Bronchial epithelial cell (primary cell): ENCODE results near the gene SH3YL1. TPM values are rescaled to one million over a fixed set of nuclear protein-coding genes. Genes with fewer than 3 reads are reported as not detected.

ENCODE experiments used
- DNase-seq: peaks from one replicate; pipeline ENCODE4 v3.0.0-alpha.2; 2010; ENCODE audit warnings: low read depth
- FAIRE-seq: peaks from 2 replicates; lab custom pipeline; 2011; peaks lifted over from hg19 to GRCh38; lab: Jason Lieb, UNC
- H3K27me3 ChIP-seq: 2 replicates; pipeline ENCODE4 v1.5.1; 2011; ENCODE audit warnings: low read length; ENCODE audit not compliant: control insufficient read depth, insufficient read depth
- H3K36me3 ChIP-seq: 2 replicates; pipeline ENCODE4 v1.5.1; 2011; ENCODE audit warnings: low read length; ENCODE audit not compliant: control insufficient read depth, insufficient read depth
- H3K4me3 ChIP-seq: 2 replicates; pipeline ENCODE4 v1.5.1; 2011; ENCODE audit warnings: mild to moderate bottlenecking, low read depth, low read length, control low read depth
- CTCF ChIP-seq: IDR thresholded peaks from 2 replicates; pipeline ENCODE4 v1.5.1; 2011; ENCODE audit warnings: mild to moderate bottlenecking, moderate library complexity, low read length, control low read depth, inconsistent platforms; ENCODE audit not compliant: insufficient read depth, severe bottlenecking
- total RNA-seq: library from RNA; depleted of rRNA; stranded (reverse); fragments of >200 nt; gene quantifications from 2 replicates; pipeline ENCODE4 v1.2.1, GENCODE V29; 2014

SH3YL1 gene
- total RNA-seq, 1 donor from 2014 or later, result 104 TPM

- no peak for TF ChIP-seq CTCF
- no peak for FAIRE-seq
- Histone ChIP-seq H3K27me3 (no peaks in the 10 kb centered on the region), H3K36me3 (peaks cover 10% of the 10 kb centered on the region), H3K4me3 (no peak overlapping the region)
- DNase-seq, result no peak
These were observed 10.7 kb upstream of the SH3YL1 start for GRCh38 chr2:274503-274902.

GRCh38 chr2:273333-273732, 9.5 kb upstream of the SH3YL1 start:
- no peaks in the 10 kb centered on the region for H3K27me3 ChIP-seq
- no peak for DNase-seq
- H3K4me3 ChIP-seq, result no peak overlapping the region
- peaks cover 8% of the 10 kb centered on the region for H3K36me3 ChIP-seq
- no peak for FAIRE-seq
- no peak for TF ChIP-seq CTCF

GRCh38 chr2:271917-272316, 8.1 kb upstream of the SH3YL1 start:
- no peak for TF ChIP-seq CTCF
- no peak for DNase-seq
- Histone ChIP-seq H3K36me3 (peaks cover 3% of the 10 kb centered on the region), H3K4me3 (no peak overlapping the region), H3K27me3 (no peaks in the 10 kb centered on the region)
- FAIRE-seq, result no peak

GRCh38 chr2:270861-271260, 7.0 kb upstream of the SH3YL1 start:
- no peak for TF ChIP-seq CTCF
- H3K4me3 ChIP-seq, result no peak overlapping the region
- peaks cover 2% of the 10 kb centered on the region for H3K36me3 ChIP-seq
- DNase-seq (no peak), FAIRE-seq (peak; percentile 43)
- H3K27me3 ChIP-seq, result no peaks in the 10 kb centered on the region

- FAIRE-seq (no peak), DNase-seq (no peak)
- no peak for TF ChIP-seq CTCF
- H3K4me3 ChIP-seq, result no peak overlapping the region
- no peaks in the 10 kb centered on the region for H3K27me3 ChIP-seq
- H3K36me3 ChIP-seq, result peaks cover 2% of the 10 kb centered on the region
These were observed 5.7 kb upstream of the SH3YL1 start for GRCh38 chr2:269356-270030.

GRCh38 chr2:268323-268722, 4.5 kb upstream of the SH3YL1 start:
- TF ChIP-seq CTCF, result no peak
- DNase-seq (no peak), FAIRE-seq (no peak)
- Histone ChIP-seq H3K4me3 (no peak overlapping the region), H3K27me3 (no peaks in the 10 kb centered on the region), H3K36me3 (peaks cover 2% of the 10 kb centered on the region)
